Activated CD4-positive, alpha-beta T cell treated with anti-CD3 and anti-CD28 coated beads, Interleukin-2, amount 10 ng/mL, durations not matched to agents 7 days and 5 days (primary cell): ENCODE measurements around the gene EEFSEC. TPM values are rescaled to one million over a fixed set of nuclear protein-coding genes. Genes with fewer than 3 reads are reported as not detected.
A peak's percentile ranks its signal among the peaks of the same experiment; 100 is the strongest.

Experiments
- CTCF ChIA-PET: fragments of 350-600 bp; sonication (Branson Sonifier 250); formaldehyde crosslinking; loops from one replicate; lab custom pipeline; 2021; ENCODE audit warnings: antibody characterized with exemption; lab: Charles Lee
- POLR2A ChIA-PET: fragments of 350-600 bp; sonication (Branson Sonifier 250); formaldehyde crosslinking; loops from one replicate; lab custom pipeline; 2021; ENCODE audit warnings: antibody characterized with exemption; lab: Charles Lee
- DNase-seq: peaks from one replicate; pipeline ENCODE4 v3.0.0-alpha.2; 2020
- H3K27ac Mint-ChIP-seq: one replicate; pipeline ENCODE4 v1.8.0; 2021; ENCODE audit warnings: mild to moderate bottlenecking, moderate library complexity, mixed read lengths
- H3K27me3 Mint-ChIP-seq: one replicate; pipeline ENCODE4 v1.8.0; 2021; ENCODE audit warnings: mixed read lengths
- H3K36me3 Mint-ChIP-seq: one replicate; pipeline ENCODE4 v1.8.0; 2021; ENCODE audit warnings: low read depth, mixed read lengths
- H3K4me1 Mint-ChIP-seq: one replicate; pipeline ENCODE4 v1.8.0; 2021; ENCODE audit warnings: mixed read lengths
- H3K4me3 Mint-ChIP-seq: one replicate; pipeline ENCODE4 v1.8.0; 2021; ENCODE audit warnings: mild to moderate bottlenecking, moderate library complexity, mixed read lengths
- H3K9me3 Mint-ChIP-seq: one replicate; pipeline ENCODE4 v1.8.0; 2021; ENCODE audit warnings: mixed read lengths
- total RNA-seq, 2 experiments: library from RNA; stranded (reverse); gene quantifications; one replicate each; pipeline ENCODE4 v1.2.3, GENCODE V29; 2021

Gene EEFSEC
- total RNA-seq, 2 experiments from 2014 or later: 16.6 to 17.1 TPM

DNA sequence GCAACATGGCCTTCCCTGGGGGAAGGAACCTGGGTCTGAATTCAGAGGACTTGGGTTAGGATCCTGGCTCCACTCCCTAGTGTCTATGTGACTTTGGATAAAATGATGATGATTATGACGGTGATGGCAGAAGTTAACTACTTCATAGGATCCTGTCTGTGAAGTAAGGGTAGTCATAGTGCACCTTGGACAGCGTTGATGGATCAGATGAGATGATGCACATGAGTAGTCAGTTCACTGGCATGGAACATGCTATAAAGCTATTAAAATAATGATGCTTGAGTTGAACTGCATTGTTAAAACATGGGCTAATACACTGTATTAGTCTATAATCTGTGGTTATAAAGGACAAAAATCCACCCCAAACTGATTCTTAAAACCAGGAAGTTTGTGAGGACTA lies 62.0 kb downstream of the EEFSEC start:
- no peak for DNase-seq
- ChIA-PET POLR2A (no interaction called here), CTCF (no interaction called here)
- peaks cover 4% of the 10 kb centered on the region for H3K9me3 Mint-ChIP-seq
- H3K27me3 Mint-ChIP-seq: no peaks in the 10 kb centered on the region
- H3K36me3 Mint-ChIP-seq: peaks cover 5% of the 10 kb centered on the region
- peaks cover 5% of the 10 kb centered on the region for H3K4me1 Mint-ChIP-seq
- no peak overlapping the region for H3K27ac Mint-ChIP-seq
- no peak overlapping the region for H3K4me3 Mint-ChIP-seq

DNA sequence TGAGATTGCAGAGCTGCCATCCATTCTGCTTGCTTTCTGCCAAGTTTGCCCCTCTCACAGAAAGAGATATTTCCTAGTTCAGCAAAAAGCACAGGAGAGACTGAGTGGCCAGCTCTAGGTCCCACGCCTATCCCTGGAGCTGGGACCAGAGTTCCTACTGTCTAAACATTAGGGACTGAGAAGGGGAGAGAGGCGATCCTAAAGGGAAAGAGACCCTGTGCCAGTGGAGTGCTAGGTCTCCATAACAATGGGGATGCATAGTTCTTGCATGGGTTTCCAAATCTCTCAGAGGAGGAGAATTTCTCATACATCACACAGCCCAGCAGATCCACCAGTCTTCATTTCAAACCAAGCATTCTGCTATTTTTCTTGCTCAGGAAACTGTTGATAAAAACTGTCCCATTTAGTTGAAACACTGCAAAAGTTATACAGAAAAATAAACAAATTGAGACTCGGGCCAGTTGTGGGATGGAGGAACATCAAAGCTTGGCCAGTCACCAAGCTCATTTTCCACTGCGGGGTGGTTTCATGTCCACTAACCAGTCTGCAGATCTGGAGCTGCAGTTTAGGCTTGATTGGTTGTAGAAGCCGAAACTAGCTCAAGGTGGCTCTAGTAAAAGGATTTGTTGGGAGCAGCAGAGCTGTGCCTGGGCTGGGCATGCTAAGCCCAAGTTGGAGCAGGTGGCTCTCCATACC lies 62.7 kb downstream of the EEFSEC start:
- ChIA-PET POLR2A (no interaction called here), CTCF (no interaction called here)
- Mint-ChIP-seq H3K9me3 (peaks cover 8% of the 10 kb centered on the region), H3K27ac (no peak overlapping the region), H3K4me3 (no peak overlapping the region), H3K4me1 (peaks cover 5% of the 10 kb centered on the region), H3K36me3 (peaks cover 11% of the 10 kb centered on the region), H3K27me3 (no peaks in the 10 kb centered on the region)
- no peak for DNase-seq

DNA sequence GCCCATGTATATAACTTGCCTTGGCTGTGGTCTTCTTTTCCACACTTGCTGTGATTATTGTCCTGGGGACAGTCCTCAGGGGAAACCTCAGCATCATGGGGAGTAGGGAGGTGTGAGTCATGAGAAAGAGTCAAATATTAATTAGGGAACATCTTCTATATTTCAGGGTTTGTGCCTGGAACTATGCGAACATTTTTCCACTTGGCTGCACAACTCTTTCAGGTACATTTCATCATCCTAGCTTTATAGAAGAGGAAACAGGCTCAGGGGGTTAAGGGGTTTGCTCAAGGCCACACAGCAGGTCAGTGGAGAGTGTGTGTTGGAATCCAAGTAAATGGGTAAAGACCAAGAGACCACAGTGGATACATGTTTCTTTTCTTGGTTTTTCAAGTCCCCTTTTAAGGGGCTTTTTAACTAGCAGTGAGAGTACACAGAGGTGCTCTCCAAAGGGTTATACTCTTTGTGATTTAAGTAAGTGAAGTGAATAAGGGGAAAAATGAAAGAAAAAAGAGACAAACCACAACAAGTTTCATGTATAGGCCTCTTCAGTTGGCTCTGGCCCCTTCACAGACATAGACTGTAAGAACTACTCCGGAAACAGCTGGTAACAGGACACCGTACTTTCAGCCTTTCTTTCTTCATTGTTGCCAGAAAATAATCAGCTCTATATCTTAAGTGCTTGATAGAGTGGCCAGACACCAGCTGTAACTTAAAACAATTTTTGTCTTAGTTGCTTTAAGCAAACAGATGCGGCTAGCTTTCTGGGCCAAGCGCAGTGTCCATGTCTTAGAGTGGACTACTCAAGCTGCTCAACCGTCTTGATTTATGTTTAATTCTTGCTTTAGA lies 64.6 kb downstream of the EEFSEC start:
- no peak for DNase-seq
- Mint-ChIP-seq H3K36me3 (peaks cover 19% of the 10 kb centered on the region), H3K27me3 (no peaks in the 10 kb centered on the region), H3K27ac (no peak overlapping the region), H3K4me1 (peaks cover 5% of the 10 kb centered on the region), H3K4me3 (no peak overlapping the region), H3K9me3 (peaks cover 15% of the 10 kb centered on the region)
- ChIA-PET CTCF (no interaction called here), POLR2A (no interaction called here)

DNA sequence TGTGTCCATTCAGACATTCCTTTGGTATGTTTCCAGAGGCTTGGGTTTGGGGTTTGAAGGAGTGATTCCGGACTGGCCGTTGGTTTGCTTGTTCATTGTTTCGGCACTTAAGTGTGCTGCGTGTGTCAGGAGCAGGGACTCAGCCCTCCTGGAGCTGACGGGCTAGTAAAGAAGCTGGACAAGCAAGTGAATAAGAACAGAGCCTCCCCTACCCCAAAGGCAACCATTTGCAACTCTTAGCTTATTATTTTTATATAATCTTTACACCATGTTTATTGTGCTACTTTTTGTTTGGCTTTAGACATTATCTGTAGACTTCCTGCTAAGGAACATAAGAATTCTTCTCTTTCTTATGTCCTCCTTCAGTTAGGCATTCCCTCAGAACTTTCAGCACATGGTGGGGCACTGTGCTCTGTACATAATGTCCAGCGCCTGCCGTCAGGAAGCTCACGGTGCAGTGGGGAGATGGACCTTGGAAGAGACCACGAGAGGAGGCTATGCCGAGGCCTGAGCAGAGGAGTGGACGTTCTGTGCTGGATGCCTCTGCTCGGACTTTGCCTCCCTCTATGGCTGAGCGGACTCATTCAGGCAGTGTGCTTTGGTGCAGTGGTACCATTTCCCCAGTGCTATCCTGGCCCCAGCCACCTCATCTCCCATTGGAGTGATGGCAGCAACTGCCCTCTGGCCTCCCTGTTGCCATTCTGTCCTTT lies 65.4 kb downstream of the EEFSEC start:
- no peak overlapping the region for H3K27ac Mint-ChIP-seq
- peaks cover 5% of the 10 kb centered on the region for H3K4me1 Mint-ChIP-seq
- peaks cover 26% of the 10 kb centered on the region for H3K36me3 Mint-ChIP-seq
- DNase-seq: no peak
- no peaks in the 10 kb centered on the region for H3K27me3 Mint-ChIP-seq
- H3K4me3 Mint-ChIP-seq: no peak overlapping the region
- H3K9me3 Mint-ChIP-seq: peaks cover 20% of the 10 kb centered on the region
- CTCF ChIA-PET: no interaction called here
- POLR2A ChIA-PET: no interaction called here

DNA sequence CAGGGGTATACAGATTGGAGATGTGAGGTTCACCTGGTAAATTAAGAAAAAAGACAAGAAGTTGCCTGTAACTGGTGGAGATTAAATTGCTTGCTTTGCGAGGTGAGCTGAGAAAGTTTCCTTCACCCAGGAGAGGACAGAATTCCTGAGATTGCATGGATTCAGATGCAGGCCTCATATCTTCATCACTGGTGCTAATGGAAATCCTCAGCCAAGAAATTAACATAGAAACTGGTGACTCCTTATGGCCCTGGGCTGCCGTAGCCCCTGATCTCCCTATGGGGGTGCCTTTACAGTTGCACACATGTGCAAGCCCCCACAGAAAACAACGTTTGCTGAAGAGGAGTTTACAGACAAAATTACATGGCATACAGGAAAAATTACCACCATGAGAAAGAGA lies 68.0 kb downstream of the EEFSEC start:
- ChIA-PET CTCF (no interaction called here), POLR2A (no interaction called here)
- peaks cover 5% of the 10 kb centered on the region for H3K4me1 Mint-ChIP-seq
- no peak for DNase-seq
- peaks cover 27% of the 10 kb centered on the region for H3K9me3 Mint-ChIP-seq
- no peaks in the 10 kb centered on the region for H3K27me3 Mint-ChIP-seq
- H3K27ac Mint-ChIP-seq: no peak overlapping the region
- H3K36me3 Mint-ChIP-seq: peaks cover 31% of the 10 kb centered on the region
- H3K4me3 Mint-ChIP-seq: no peak overlapping the region

DNA sequence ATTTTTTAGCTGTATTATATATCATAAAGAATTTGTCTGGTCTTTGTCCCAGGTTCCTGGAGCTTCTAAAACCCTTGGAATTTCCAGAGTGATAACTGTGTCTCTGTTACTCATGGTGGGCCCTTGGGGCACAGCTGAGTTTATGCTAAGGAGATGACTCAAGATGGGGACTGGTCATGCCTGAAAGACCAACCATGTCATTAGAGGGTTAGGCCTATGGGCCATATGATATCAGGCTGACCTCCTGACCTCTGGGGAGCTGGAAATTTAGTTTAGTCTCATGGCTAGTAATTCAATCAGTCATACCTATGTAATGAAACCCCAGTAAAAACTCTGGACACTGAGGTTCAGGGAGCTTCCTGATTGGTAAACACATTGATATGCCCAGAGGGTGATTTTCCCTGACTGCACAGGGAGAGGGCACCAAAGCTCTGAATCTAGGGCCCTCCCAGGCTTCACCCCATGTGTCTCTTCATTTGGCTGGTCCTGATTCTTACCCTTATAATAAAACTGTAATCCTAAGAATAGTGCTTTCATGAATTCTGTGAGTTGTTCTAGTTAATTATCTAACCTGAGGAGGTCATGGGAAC lies 69.6 kb downstream of the EEFSEC start:
- Mint-ChIP-seq H3K9me3 (peaks cover 27% of the 10 kb centered on the region), H3K4me1 (peaks cover 1% of the 10 kb centered on the region), H3K4me3 (no peak overlapping the region), H3K36me3 (peaks cover 31% of the 10 kb centered on the region), H3K27me3 (no peaks in the 10 kb centered on the region), H3K27ac (no peak overlapping the region)
- ChIA-PET POLR2A (no interaction called here), CTCF (no interaction called here)
- no peak for DNase-seq

DNA sequence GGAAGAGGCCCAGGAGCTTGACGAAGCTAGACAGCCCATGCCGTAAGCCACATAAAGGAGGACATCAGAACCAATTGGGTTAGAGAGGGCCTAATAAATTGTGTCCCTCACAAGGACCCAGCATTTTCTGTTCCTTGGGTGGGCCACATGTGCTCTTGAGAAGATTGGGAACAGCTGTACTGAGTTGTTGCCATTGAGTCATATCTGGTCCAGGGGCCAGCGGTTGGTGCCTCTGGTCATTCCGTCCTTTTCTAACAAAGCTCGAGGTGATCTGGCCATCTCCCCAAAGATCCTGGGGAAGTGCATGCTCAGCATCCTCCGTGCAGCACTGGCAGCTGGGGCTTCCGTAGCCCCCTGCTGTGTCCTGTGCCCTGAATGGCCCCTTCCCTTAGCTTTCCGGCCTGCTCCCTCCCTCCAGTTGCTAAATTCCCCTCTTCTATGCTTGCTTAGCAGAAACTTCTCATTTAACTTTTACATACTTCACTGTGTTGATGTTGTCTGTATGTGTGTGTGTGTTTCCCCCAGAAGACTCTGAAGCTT lies 73.0 kb downstream of the EEFSEC start:
- DNase-seq: no peak
- Mint-ChIP-seq H3K4me3 (no peak overlapping the region), H3K4me1 (no peaks in the 10 kb centered on the region), H3K36me3 (peaks cover 17% of the 10 kb centered on the region), H3K27ac (no peak overlapping the region), H3K27me3 (no peaks in the 10 kb centered on the region), H3K9me3 (peaks cover 16% of the 10 kb centered on the region)
- POLR2A ChIA-PET: no interaction called here
- CTCF ChIA-PET: interaction anchor here (1.0 to 1.4 kb wide), 2 partner anchors 10 to 17 kb away, joined by 3 to 5 read pairs; no protein-coding TSS in a partner anchor

DNA sequence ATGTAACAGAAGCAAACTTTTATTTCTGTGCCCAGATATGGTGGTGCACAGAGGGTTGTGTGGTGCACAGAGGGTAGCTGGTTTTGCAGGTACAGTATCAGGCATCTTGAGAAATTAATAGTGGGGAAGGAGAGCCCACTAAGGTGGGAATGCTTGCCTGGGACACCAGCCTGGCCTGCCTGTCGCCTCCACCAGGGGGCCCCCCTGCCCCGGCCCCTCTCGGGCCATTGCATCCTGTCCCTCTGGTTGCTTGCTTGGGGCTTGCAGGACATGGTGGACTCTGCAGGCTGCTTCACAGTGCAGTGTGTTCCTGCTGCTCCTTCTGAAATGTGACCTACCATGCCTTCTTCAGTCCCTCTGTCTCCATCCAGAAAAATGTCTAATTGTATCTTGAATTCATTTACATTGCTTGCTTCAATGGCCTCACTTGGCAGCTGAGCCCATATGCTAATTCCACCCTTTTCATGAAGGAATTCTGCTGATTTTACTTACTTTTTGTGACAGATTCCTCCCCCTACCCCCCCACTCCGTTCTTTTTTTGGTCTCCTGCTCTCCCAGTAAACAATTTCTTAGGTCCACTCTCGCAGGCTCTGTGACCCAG lies 73.6 kb downstream of the EEFSEC start:
- H3K27ac Mint-ChIP-seq: no peak overlapping the region
- H3K4me1 Mint-ChIP-seq: no peaks in the 10 kb centered on the region
- ChIA-PET CTCF (interaction anchor here (1.4 kb wide), 1 partner anchor 9 kb away, joined by 5 read pairs; no protein-coding TSS in a partner anchor), POLR2A (no interaction called here)
- DNase-seq: peak; percentile 23
- H3K9me3 Mint-ChIP-seq: peaks cover 16% of the 10 kb centered on the region
- peaks cover 15% of the 10 kb centered on the region for H3K36me3 Mint-ChIP-seq
- H3K4me3 Mint-ChIP-seq: no peak overlapping the region
- H3K27me3 Mint-ChIP-seq: no peaks in the 10 kb centered on the region

DNA sequence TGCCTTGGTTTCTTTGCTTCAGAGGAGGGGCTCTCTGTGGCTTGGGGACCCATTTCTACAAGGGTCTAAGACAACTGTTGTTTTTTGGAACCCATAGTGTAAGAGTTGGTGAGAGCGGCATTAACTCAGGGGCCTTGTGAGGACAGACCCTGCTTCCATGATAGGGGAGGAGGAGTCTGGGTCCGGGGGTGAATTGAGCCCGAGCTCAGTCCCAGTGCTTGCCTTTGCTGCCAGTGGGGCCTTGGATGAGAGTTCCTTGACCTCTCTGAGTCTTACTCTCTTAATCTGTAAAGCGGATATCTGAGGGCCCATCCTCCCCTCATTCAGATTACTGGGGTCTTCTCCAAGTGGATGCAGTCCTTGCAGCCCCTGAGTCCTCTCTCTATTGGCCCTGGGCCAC lies 74.2 kb downstream of the EEFSEC start:
- ChIA-PET POLR2A (no interaction called here), CTCF (no interaction called here)
- DNase-seq: no peak
- Mint-ChIP-seq H3K4me1 (no peaks in the 10 kb centered on the region), H3K27ac (no peak overlapping the region), H3K36me3 (peaks cover 15% of the 10 kb centered on the region), H3K4me3 (no peak overlapping the region), H3K9me3 (peaks cover 14% of the 10 kb centered on the region), H3K27me3 (no peaks in the 10 kb centered on the region)

DNA sequence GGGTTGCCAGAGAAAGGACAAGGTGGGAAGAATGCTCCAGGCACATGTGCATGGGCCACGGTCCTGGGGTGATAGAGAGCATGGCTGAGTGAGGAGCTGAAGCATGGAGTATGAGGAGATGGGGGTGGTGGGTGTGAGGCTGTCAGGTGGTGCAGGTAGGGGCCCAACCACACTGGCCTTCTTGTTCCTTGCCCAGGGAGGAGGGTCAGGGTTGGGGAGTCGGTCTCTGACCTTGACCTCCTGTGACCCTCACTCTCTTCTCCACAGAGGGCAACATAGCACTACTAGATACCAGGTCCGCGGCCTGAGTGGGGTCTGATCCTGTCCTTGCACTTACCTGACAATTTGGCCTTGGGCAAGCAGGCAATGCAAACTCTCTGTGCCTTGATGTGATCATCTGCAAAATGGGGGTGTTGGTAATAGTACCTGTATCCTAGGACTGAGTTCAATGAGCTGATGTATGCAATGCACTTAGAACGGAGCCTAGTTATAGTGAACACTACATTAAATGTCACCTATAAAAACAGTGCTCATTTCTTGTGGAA lies 75.2 kb downstream of the EEFSEC start:
- Mint-ChIP-seq H3K36me3 (peaks cover 7% of the 10 kb centered on the region), H3K27ac (no peak overlapping the region), H3K4me1 (no peaks in the 10 kb centered on the region), H3K4me3 (no peak overlapping the region), H3K27me3 (no peaks in the 10 kb centered on the region), H3K9me3 (peaks cover 8% of the 10 kb centered on the region)
- POLR2A ChIA-PET: no interaction called here
- no peak for DNase-seq
- CTCF ChIA-PET: no interaction called here

DNA sequence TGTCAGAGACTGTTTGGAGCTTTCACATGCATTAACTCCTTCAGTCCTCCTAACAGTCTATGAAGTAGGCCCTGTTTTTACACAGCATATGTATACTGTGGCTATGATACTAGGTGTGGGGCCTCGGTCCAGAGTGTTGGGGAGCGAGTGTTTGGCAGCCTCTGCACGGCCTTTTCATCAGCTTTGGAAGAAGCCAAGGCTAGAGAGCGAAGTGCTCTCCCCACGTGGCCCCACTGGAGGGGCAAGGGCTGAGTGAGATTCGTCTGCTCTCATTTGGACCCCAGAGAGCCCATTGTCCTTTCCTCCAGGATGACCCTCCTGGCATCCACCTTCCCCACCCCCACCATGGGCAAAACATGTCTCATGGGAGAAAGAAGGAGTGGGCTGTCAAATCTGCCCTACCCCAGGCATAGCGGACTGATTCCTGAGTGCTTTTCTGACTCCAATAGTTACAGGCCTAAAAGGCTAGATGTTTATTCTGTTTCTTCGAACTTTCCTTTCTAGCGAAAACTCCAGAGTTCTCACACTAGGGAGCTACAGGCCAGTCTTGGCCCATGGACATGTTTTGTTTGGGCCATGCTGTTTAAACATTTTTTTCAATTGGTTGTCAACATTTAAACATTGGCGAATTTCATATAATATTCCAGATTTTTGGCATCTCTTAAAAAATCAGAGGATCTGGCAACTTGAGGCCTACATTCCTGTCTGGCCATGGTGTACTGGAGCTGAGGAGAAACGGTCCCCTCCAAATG lies 76.0 kb downstream of the EEFSEC start:
- CTCF ChIA-PET: no interaction called here
- Mint-ChIP-seq H3K9me3 (peaks cover under 1% of the 10 kb centered on the region), H3K27me3 (no peaks in the 10 kb centered on the region), H3K36me3 (peaks cover under 1% of the 10 kb centered on the region), H3K27ac (no peak overlapping the region), H3K4me3 (no peak overlapping the region), H3K4me1 (no peaks in the 10 kb centered on the region)
- POLR2A ChIA-PET: no interaction called here
- no peak for DNase-seq
